Muscle layer of duodenum (tissue), 2 donors: ENCODE data around the gene CCBE1.

Source experiments
- H3K27ac ChIP-seq: one replicate; pipeline ENCODE4 v1.7.0; 2013; ENCODE audit warnings: mild to moderate bottlenecking, low read length
- H3K27me3 ChIP-seq: one replicate; pipeline ENCODE4 v1.7.0; 2013; ENCODE audit warnings: low read depth, mild to moderate bottlenecking, control low read depth, low read length
- H3K36me3 ChIP-seq, 2 donors: one replicate each; pipeline ENCODE4 v1.7.0; 2013; ENCODE audit warnings: low read length in 2 of 2, control low read depth in 1 of 2, mild to moderate bottlenecking in 1 of 2; ENCODE audit not compliant: insufficient read depth in 2 of 2, control insufficient read depth in 1 of 2
- H3K4me1 ChIP-seq, 2 donors: one replicate each; pipeline ENCODE4 v1.7.0; 2013; ENCODE audit warnings: low read length in 2 of 2, mild to moderate bottlenecking in 2 of 2, control low read depth in 1 of 2, moderate library complexity in 1 of 2; ENCODE audit not compliant: insufficient read depth in 2 of 2, control insufficient read depth in 1 of 2
- H3K4me3 ChIP-seq, 2 donors: one replicate each; pipeline ENCODE4 v1.7.0; 2013; ENCODE audit warnings: low read length in 2 of 2, low read depth in 1 of 2, mild to moderate bottlenecking in 1 of 2
- H3K9me3 ChIP-seq, 2 donors: one replicate each; pipeline ENCODE4 v1.7.0; 2013; ENCODE audit warnings: low read length in 2 of 2, control low read depth in 1 of 2, mild to moderate bottlenecking in 1 of 2; ENCODE audit not compliant: control insufficient read depth in 1 of 2
- donor health status: healthy.

Gene CCBE1

DNA sequence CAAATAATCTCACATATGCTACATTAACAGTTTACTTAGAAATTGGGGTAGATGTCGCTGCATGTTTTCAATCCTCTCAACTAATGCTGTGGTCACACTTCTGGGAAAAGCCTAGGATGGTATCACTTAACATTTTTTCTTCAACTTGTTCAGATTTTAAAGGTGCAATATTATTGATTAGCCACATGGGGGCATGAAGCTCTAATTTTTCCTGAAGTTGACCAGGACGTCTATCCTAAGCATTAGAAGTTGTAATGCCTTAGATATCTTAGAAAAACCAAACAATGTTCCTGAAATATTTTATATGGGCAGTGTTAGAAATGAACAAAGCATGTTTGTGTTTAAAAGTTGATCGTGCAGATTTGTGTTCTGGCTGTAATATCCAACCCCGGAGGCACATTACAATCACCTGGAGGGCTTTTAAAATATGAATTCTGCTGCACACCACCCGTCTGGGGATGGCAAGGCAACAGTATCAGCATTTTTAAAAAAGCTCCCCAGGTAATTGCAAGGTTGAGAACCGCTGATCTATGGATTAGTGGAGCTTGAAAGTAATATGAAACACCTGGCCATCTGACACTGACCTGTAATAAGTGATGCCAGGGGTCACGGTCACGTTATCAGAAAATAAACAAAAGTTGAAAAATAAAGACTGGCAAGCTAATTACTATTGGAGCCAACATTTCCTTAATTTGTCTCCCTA, 237.7 kb downstream of the CCBE1 start:
- Histone ChIP-seq H3K27ac (no peak overlapping the region), H3K9me3 (no peaks in the 10 kb centered on the region), H3K4me3 (no peak overlapping the region), H3K27me3 (no peaks in the 10 kb centered on the region), H3K36me3 (no peaks in the 10 kb centered on the region), H3K4me1 (no peaks in the 10 kb centered on the region)

DNA sequence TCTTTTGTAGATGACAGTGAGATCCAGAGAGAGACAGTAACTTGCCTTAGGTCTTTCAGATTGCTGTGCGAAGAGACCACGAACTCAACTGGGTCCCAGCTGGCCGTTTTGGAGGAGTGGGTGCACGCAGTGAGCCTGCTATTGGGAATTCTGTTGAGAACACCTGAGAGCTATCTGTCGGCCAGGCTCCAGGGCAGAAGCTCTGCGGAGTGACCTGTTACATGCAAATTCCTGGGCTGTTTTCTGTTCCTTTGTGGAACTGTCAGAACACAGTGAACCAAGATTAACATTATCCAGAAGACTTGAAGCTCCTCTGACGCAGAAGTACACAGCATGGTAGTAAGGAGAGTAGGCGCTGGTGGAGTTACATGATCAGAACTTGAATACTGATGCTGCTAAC, 238.6 kb downstream of the CCBE1 start:
- H3K27ac ChIP-seq, result no peak overlapping the region
- no peaks in the 10 kb centered on the region for H3K36me3 ChIP-seq
- no peaks in the 10 kb centered on the region for H3K9me3 ChIP-seq
- H3K4me1 ChIP-seq, result no peaks in the 10 kb centered on the region
- no peak overlapping the region for H3K4me3 ChIP-seq
- H3K27me3 ChIP-seq, result no peaks in the 10 kb centered on the region

- no peak overlapping the region for H3K4me3 ChIP-seq
- H3K36me3 ChIP-seq, result no peaks in the 10 kb centered on the region
- H3K9me3 ChIP-seq, result no peaks in the 10 kb centered on the region
- H3K4me1 ChIP-seq, result no peaks in the 10 kb centered on the region
- no peaks in the 10 kb centered on the region for H3K27me3 ChIP-seq
- H3K27ac ChIP-seq, result no peak overlapping the region
Measured at GRCh38 chr18:59456657-59457056, 240.6 kb downstream of the CCBE1 start.

GRCh38 chr18:59455728-59456276, 241.4 kb downstream of the CCBE1 start:
- H3K27ac ChIP-seq, result no peak overlapping the region

GRCh38 chr18:59454909-59455727, 242.1 kb downstream of the CCBE1 start:
- Histone ChIP-seq H3K4me1 (no peaks in the 10 kb centered on the region), H3K4me3 (no peak overlapping the region), H3K9me3 (no peaks in the 10 kb centered on the region), H3K27ac (no peak overlapping the region), H3K36me3 (no peaks in the 10 kb centered on the region), H3K27me3 (no peaks in the 10 kb centered on the region)

More at GRCh38 chr18:59455728-59456276, 241.4 kb downstream of the CCBE1 start:
- no peaks in the 10 kb centered on the region for H3K9me3 ChIP-seq
- no peaks in the 10 kb centered on the region for H3K27me3 ChIP-seq
- no peaks in the 10 kb centered on the region for H3K4me1 ChIP-seq
- no peaks in the 10 kb centered on the region for H3K36me3 ChIP-seq
- H3K4me3 ChIP-seq, result no peak overlapping the region

- Histone ChIP-seq H3K27me3 (no peaks in the 10 kb centered on the region), H3K9me3 (no peaks in the 10 kb centered on the region), H3K4me1 (no peaks in the 10 kb centered on the region), H3K4me3 (no peak overlapping the region), H3K36me3 (no peaks in the 10 kb centered on the region), H3K27ac (no peak overlapping the region)
Measured at GRCh38 chr18:59453468-59453961, 243.7 kb downstream of the CCBE1 start.

DNA sequence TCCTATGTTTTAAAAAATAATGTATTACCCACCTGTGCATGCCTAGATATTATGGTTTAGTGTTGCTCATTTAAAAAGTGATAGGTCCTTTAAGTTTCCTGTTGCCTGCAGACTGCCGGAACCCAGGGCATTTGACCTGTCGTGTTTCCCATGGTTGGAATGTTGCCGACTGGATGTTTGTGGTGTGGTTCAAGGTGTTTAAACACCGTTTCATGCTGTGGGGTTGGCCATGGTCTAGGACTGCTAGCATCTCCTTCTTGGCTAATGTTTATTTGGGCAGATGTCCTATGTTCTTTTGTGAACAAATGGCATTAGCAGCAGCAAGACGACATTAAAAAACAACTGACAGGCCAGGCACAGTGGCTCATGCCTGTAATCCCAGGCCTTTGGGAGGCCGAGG, 245.3 kb downstream of the CCBE1 start:
- Histone ChIP-seq H3K27ac (no peak overlapping the region), H3K4me1 (no peaks in the 10 kb centered on the region), H3K36me3 (no peaks in the 10 kb centered on the region), H3K4me3 (no peak overlapping the region), H3K9me3 (no peaks in the 10 kb centered on the region), H3K27me3 (no peaks in the 10 kb centered on the region)

DNA sequence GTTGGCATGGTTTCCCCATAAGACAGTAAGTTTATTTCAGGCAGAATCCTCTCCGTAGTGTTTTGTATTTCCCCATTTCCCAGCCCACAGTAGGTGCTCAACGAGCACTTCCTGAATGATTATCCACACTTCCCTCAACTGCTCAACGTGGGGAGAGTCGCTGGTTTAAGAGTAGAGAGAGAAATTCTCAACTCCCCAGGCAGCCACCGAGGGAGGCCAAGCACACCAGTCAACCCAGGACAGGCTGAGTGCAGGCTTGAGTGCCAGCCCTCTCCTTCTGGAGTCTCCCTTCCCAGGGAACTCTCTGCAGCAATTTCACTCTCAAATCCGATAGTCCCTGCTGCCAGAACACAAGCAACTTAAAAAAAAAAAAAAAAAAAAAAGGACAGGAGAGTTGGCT, 246.2 kb downstream of the CCBE1 start:
- Histone ChIP-seq H3K4me1 (no peaks in the 10 kb centered on the region), H3K27ac (no peak overlapping the region), H3K9me3 (no peaks in the 10 kb centered on the region), H3K36me3 (no peaks in the 10 kb centered on the region), H3K4me3 (no peak overlapping the region), H3K27me3 (no peaks in the 10 kb centered on the region)

DNA sequence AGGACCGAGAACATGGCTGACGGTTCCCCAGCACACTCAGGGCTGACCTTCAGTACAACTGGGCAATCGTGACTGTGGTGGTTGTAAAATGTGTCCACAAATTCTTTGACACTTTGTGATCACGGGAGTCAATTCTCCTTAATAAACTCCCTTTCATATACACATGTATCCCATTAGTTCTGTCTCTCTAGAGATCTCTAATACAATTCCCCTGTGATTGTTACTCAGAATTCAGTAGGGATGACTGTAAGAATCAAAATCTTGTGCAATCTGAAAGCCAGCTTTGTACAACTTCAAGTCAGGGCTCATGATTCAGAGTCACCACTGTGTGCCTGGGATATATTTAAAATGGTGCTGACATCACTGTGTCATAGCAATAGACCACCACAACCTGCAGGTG, 248.7 kb downstream of the CCBE1 start:
- H3K27me3 ChIP-seq, result no peaks in the 10 kb centered on the region
- no peaks in the 10 kb centered on the region for H3K36me3 ChIP-seq
- H3K4me1 ChIP-seq, result no peaks in the 10 kb centered on the region
- no peaks in the 10 kb centered on the region for H3K9me3 ChIP-seq
- H3K27ac ChIP-seq, result no peak overlapping the region
- no peak overlapping the region for H3K4me3 ChIP-seq

DNA sequence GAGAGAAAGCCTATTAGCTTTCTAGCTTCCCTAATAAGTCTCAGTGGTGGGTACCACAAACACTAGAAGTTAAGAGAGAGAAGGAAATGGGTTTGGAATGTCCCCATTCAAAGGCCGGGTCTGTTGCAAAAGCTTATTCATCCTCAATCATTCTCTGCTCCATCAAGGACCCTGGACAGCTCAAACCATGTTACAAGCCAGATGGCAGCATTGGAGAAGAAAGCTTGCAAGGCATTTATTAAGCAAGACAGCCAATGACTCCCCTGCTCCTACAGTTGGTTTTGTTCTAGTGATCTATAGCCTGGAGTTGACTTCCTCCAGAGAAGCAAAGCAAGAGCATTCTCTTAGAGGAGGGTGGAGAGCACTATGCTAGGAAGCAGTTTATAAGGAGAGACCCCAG, 251.2 kb downstream of the CCBE1 start:
- H3K27ac ChIP-seq, result no peak overlapping the region
- H3K36me3 ChIP-seq, result no peaks in the 10 kb centered on the region
- no peaks in the 10 kb centered on the region for H3K27me3 ChIP-seq
- H3K4me3 ChIP-seq, result no peak overlapping the region
- H3K4me1 ChIP-seq, result no peaks in the 10 kb centered on the region
- peaks cover 0 to under 1% of the 10 kb centered on the region in 2 donors for H3K9me3 ChIP-seq

GRCh38 chr18:59437851-59438569, 259.2 kb downstream of the CCBE1 start:
- no peaks in the 10 kb centered on the region for H3K36me3 ChIP-seq
- H3K9me3 ChIP-seq, result peaks cover 0 to 5% of the 10 kb centered on the region in 2 donors
- H3K27me3 ChIP-seq, result no peaks in the 10 kb centered on the region
- no peaks in the 10 kb centered on the region for H3K4me1 ChIP-seq
- H3K4me3 ChIP-seq, result no peak overlapping the region
- no peak overlapping the region for H3K27ac ChIP-seq
